ENCODE data around the gene ZNF423. TPM values are rescaled to one million over a fixed set of nuclear protein-coding genes. Genes with fewer than 3 reads are reported as not detected.

ZNF423 gene
- total and polyA plus RNA-seq, 12 donors: 1.7 to 10.6 (median 5.5) TPM

- H3K36me3 ChIP-seq (replicated peaks in 1 of 2): no peaks in the 10 kb centered on the region
- WGBS, 4 donors: 89 to 93% (median 91%) methylated on average over 5 of the region's 5 CpGs
- peaks cover 9 to 13% of the 10 kb centered on the region in 2 donors for H3K4me1 ChIP-seq (replicated peaks in 1 of 2)
- no peaks in the 10 kb centered on the region for H3K27me3 ChIP-seq
- intact Hi-C loops (cut with DNase I): no loop called here
- DNase-seq: no peak
- no peak overlapping the region for H3K4me3 ChIP-seq
- no peak overlapping the region for H3K27ac ChIP-seq
- no peak for TF ChIP-seq POLR2A (IDR thresholded peaks at IDR 0.05)
- TF ChIP-seq, protein P1, sequence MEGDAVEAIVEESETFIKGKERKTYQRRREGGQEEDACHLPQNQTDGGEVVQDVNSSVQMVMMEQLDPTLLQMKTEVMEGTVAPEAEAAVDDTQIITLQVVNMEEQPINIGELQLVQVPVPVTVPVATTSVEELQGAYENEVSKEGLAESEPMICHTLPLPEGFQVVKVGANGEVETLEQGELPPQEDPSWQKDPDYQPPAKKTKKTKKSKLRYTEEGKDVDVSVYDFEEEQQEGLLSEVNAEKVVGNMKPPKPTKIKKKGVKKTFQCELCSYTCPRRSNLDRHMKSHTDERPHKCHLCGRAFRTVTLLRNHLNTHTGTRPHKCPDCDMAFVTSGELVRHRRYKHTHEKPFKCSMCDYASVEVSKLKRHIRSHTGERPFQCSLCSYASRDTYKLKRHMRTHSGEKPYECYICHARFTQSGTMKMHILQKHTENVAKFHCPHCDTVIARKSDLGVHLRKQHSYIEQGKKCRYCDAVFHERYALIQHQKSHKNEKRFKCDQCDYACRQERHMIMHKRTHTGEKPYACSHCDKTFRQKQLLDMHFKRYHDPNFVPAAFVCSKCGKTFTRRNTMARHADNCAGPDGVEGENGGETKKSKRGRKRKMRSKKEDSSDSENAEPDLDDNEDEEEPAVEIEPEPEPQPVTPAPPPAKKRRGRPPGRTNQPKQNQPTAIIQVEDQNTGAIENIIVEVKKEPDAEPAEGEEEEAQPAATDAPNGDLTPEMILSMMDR (IDR thresholded peaks at IDR 0.05): no peak
- no peaks in the 10 kb centered on the region for H3K9me3 ChIP-seq (replicated peaks in 1 of 3)
Measured at GRCh38 chr16:49695782-49696413, 160.0 kb downstream of the ZNF423 start.

DNA sequence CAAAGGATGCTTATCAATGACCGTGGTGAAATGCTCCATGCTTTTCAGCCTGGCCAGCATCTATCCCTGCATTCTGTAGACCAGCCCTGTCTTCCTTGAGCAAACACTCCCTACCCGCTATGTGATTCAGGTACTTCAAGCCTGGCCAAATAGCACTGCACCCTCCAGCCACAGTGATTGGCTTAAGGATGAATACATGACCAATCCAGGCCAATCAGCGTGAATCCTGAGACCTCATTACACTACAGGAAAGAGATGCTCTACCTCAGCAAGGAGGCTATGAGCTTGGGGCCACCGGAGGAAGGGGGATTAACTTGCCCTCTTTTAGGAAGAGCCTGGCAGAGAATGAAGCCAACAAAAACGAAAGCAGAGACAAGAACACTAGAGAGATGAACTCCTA is 162.5 kb downstream of the ZNF423 start:
- 84 to 92% (median 89%) methylated on average over 4 to 5 of the region's 5 CpGs for WGBS, 4 donors
- TF ChIP-seq POLR2A (IDR thresholded peaks at IDR 0.05): no peak
- TF ChIP-seq, protein P1 (IDR thresholded peaks at IDR 0.05): no peak
- H3K4me1 ChIP-seq (replicated peaks in 1 of 2): no peaks in the 10 kb centered on the region
- no peaks in the 10 kb centered on the region for H3K27me3 ChIP-seq
- H3K9me3 ChIP-seq (replicated peaks in 1 of 3): no peaks in the 10 kb centered on the region
- no peaks in the 10 kb centered on the region for H3K36me3 ChIP-seq (replicated peaks in 1 of 2)
- no peak overlapping the region for H3K4me3 ChIP-seq
- intact Hi-C loops (cut with DNase I): no loop called here
- H3K27ac ChIP-seq: no peak overlapping the region
- DNase-seq: no peak

DNA sequence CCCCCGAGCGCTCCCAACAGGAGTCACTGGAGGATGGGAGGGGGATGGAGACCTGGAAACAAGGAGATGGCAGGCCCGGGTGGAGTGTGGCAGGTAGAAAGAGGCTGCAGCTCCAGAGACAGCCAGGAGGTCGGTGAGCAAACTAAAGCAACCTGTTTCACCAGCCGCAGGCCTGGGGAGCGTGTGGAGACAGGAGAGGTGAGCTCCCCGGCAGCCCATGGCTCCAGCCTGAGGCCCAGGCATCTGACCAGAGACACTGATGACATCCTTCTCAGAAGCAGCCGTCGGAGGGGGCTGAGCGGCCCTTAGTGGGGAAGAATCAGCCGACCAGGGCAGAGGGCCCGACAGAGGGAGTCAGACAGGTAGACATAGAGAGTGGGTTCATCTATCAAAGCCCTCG is 165.1 kb downstream of the ZNF423 start:
- Histone ChIP-seq H3K4me1 (replicated peaks in 1 of 2) (no peaks in the 10 kb centered on the region), H3K9me3 (replicated peaks in 1 of 3) (no peaks in the 10 kb centered on the region), H3K36me3 (replicated peaks in 1 of 2) (no peaks in the 10 kb centered on the region), H3K4me3 (no peak overlapping the region), H3K27ac (no peak overlapping the region), H3K27me3 (no peaks in the 10 kb centered on the region)
- intact Hi-C loops (cut with DNase I): no loop called here
- no peak for DNase-seq
- 86 to 89% (median 88%) methylated on average over 13 of the region's 13 CpGs for WGBS, 4 donors
- TF ChIP-seq POLR2A (IDR thresholded peaks at IDR 0.05): no peak
- TF ChIP-seq, protein P1 (IDR thresholded peaks at IDR 0.05): no peak

DNA sequence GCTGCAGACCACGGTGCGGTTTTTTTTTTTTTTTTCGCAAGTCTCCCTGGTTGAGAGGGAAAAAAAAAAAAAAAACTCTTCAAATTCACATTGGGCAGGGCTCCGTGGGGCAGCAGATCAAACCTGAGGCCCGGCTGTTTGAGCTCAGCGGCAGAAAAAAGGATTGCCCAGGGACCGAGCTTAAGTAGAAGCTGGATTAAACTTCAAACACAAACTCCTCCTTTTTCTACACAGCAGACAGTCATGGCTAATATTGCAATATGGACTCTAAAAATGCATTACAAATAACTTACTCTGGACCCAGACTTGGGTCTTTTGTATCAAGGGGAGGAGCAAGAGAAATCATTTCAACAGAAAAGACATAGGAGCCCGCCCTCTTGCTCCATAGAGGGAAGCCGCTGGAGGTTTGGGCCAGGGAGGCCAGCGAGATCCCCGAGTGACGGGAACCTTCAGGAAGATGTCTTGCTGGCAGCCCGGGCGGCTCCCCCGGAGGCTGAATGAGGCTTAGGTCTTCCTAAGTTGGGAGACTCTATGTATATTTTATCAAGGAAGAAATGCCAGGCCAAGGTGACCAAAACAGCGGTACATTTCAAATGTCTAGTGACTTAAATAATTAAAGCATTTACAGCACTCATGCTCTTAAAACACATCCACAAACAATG is 167.7 kb downstream of the ZNF423 start:
- no peak overlapping the region for H3K4me3 ChIP-seq

More for the DNA sequence above, 167.7 kb downstream of the ZNF423 start:
- intact Hi-C loops (cut with DNase I): no loop called here
- no peaks in the 10 kb centered on the region for H3K9me3 ChIP-seq (replicated peaks in 1 of 3)
- TF ChIP-seq POLR2A (IDR thresholded peaks at IDR 0.05): no peak
- TF ChIP-seq, protein P1 (IDR thresholded peaks at IDR 0.05): no peak
- H3K4me1 ChIP-seq (replicated peaks in 1 of 2): no peaks in the 10 kb centered on the region
- no peak overlapping the region for H3K27ac ChIP-seq
- H3K27me3 ChIP-seq: no peaks in the 10 kb centered on the region
- no peak for DNase-seq
- WGBS, 4 donors: 88 to 93% (median 92%) methylated on average over 16 of the region's 16 CpGs
- H3K36me3 ChIP-seq (replicated peaks in 1 of 2): no peaks in the 10 kb centered on the region
